Transverse colon (tissue), 4 donors: ENCODE data around the gene PACRG.

Experiments
- CTCF ChIP-seq, 5 experiments: fragments of 200-600 bp in 3 of 5; fragments of 450-650 bp in 2 of 5; sonication (generic) in 3 of 5; IDR thresholded peaks; 1 replicate in 2 of 5; 2 replicates in 3 of 5; pipeline ENCODE4 v1.5.1; 2016 to 2017; ENCODE audit warnings: antibody characterized with exemption in 5 of 5, inconsistent platforms in 3 of 5, mild to moderate bottlenecking in 2 of 5, moderate library complexity in 1 of 5
- EP300 ChIP-seq: sonication (generic); formaldehyde crosslinking; IDR thresholded peaks from one replicate; pipeline ENCODE4 v1.6.1; 2017; ENCODE audit warnings: antibody characterized with exemption, low read depth
- POLR2A ChIP-seq: fragments of 450-650 bp; IDR thresholded peaks from one replicate; pipeline ENCODE4 v1.6.1; 2016; ENCODE audit warnings: antibody characterized with exemption, mild to moderate bottlenecking, moderate library complexity
- POLR2AphosphoS5 ChIP-seq, 3 donors: sonication (generic); formaldehyde crosslinking; IDR thresholded peaks; one replicate each; pipeline ENCODE4 v1.6.1; 2016; ENCODE audit warnings: antibody characterized with exemption in 3 of 3

- TF ChIP-seq POLR2AphosphoS5 (IDR thresholded peaks at IDR 0.05) = no peak
- TF ChIP-seq CTCF (IDR thresholded peaks at IDR 0.05) = no peak
- no peak for TF ChIP-seq POLR2A
- no peak for TF ChIP-seq EP300
Observed at GRCh38 chr6:163053667-163054344, 326.0 kb downstream of the PACRG start.
